SU-DHL-6 (cell line): Measurements from ENCODE around the gene C7.

Experiments used
- EZH2phosphoT487 ChIP-seq: fragments of 200-600 bp; sonication (generic), shearing (Covaris generic); conservative IDR thresholded peaks from 2 replicates; pipeline ENCODE4 v1.6.1; 2018; ENCODE audit warnings: mild to moderate bottlenecking, antibody characterized with exemption, low read length, moderate library complexity, mixed read lengths
- TF ChIP-seq, protein P1 (sequence below): fragments of 200-600 bp; sonication (generic); IDR thresholded peaks from one replicate; pipeline ENCODE4 v1.5.1; 2017; ENCODE audit warnings: antibody characterized with exemption, mild to moderate bottlenecking, low read length, moderate library complexity; ENCODE audit not compliant: insufficient read depth, poor library complexity, severe bottlenecking

DNA sequence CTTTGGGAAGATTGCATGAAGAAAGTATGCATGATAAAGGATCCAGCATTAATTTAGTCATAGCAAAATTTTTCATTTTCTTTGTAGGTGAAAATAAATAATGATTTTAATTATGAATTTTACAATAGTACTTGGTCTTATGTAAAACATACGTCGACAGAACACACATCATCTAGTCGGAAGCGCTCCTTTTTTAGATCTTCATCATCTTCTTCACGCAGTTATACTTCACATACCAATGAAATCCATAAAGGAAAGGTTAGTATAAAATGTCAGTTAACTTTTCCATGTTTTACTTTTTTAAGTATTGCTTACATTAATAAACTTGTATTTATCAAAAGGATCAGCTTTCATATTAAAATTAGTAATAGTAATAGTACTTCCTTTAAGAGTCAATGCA is 35.8 kb downstream of the C7 start:
- TF ChIP-seq, protein P1, sequence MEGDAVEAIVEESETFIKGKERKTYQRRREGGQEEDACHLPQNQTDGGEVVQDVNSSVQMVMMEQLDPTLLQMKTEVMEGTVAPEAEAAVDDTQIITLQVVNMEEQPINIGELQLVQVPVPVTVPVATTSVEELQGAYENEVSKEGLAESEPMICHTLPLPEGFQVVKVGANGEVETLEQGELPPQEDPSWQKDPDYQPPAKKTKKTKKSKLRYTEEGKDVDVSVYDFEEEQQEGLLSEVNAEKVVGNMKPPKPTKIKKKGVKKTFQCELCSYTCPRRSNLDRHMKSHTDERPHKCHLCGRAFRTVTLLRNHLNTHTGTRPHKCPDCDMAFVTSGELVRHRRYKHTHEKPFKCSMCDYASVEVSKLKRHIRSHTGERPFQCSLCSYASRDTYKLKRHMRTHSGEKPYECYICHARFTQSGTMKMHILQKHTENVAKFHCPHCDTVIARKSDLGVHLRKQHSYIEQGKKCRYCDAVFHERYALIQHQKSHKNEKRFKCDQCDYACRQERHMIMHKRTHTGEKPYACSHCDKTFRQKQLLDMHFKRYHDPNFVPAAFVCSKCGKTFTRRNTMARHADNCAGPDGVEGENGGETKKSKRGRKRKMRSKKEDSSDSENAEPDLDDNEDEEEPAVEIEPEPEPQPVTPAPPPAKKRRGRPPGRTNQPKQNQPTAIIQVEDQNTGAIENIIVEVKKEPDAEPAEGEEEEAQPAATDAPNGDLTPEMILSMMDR: no peak
- TF ChIP-seq EZH2phosphoT487: no peak
